MCF 10A (cell line): Measurements from ENCODE around the gene TMEM60. TPM values are rescaled to one million over a fixed set of nuclear protein-coding genes. Genes with fewer than 3 reads are reported as not detected.

Source experiments
- BruUV-seq: library from RNA; stranded (reverse); fragments of 400-500 nt; replicated peaks from 2 replicates; lab custom pipeline; 2021; lab: Mats Ljungman, UMichigan
- CTCF ChIA-PET: fragments of 300-600 bp; sonication (Branson Sonifier 250); formaldehyde crosslinking; extraction: SDS; loops from one replicate; lab custom pipeline; 2021; ENCODE audit warnings: antibody characterized with exemption, inconsistent platforms; lab: Yijun Ruan, JAX
- POLR2A ChIA-PET: fragments of 300-600, 350-650 bp; sonication (Branson Sonifier 250); formaldehyde crosslinking; extraction: SDS; loops from one replicate; lab custom pipeline; 2020; ENCODE audit warnings: antibody characterized with exemption, inconsistent platforms; lab: Yijun Ruan, JAX
- DNase-seq: peaks from one replicate; pipeline ENCODE4 v3.0.0-alpha.2; 2018; ENCODE audit not compliant: unreplicated experiment
- H3K27ac Mint-ChIP-seq: one replicate; pipeline ENCODE4 v1.8.0; 2022; ENCODE audit warnings: mild to moderate bottlenecking, low read depth, mixed read lengths; ENCODE audit not compliant: unreplicated experiment
- H3K27me3 Mint-ChIP-seq: one replicate; pipeline ENCODE4 v1.8.0; 2022; ENCODE audit warnings: mixed read lengths; ENCODE audit not compliant: insufficient read depth, unreplicated experiment
- H3K36me3 Mint-ChIP-seq: one replicate; pipeline ENCODE4 v1.8.0; 2022; ENCODE audit warnings: mild to moderate bottlenecking, moderate library complexity, mixed read lengths; ENCODE audit not compliant: insufficient read depth, unreplicated experiment
- H3K4me1 Mint-ChIP-seq: one replicate; pipeline ENCODE4 v1.8.0; 2022; ENCODE audit warnings: mixed read lengths; ENCODE audit not compliant: insufficient read depth, unreplicated experiment
- H3K4me3 Mint-ChIP-seq: one replicate; pipeline ENCODE4 v1.8.0; 2022; ENCODE audit warnings: mild to moderate bottlenecking, moderate library complexity, mixed read lengths; ENCODE audit not compliant: unreplicated experiment
- H3K9me3 Mint-ChIP-seq: one replicate; pipeline ENCODE4 v1.8.0; 2022; ENCODE audit warnings: mixed read lengths; ENCODE audit not compliant: unreplicated experiment
- CTCF ChIP-seq: fragments of 200-600 bp; IDR thresholded peaks from one replicate; pipeline ENCODE4 v1.8.0; 2022; ENCODE audit warnings: antibody characterized with exemption, mild to moderate bottlenecking; ENCODE audit not compliant: unreplicated experiment
- intact Hi-C: fragments of 100-400 bp; cut with micrococcal nuclease; formaldehyde crosslinking; loops from 2 replicates; pipeline ENCODE4 v1.14.1; 2022
- total RNA-seq: library from RNA; stranded (reverse); gene quantifications from 2 replicates; pipeline ENCODE4 v1.2.3, GENCODE V29; 2022

The TMEM60 gene
- total RNA-seq, 1 experiment from 2014 or later = 7.1 TPM

- intact Hi-C loops = no loop called here
- Mint-ChIP-seq H3K9me3 (peaks cover 37% of the 10 kb centered on the region), H3K4me3 (no peak overlapping the region), H3K36me3 (no peaks in the 10 kb centered on the region), H3K27ac (no peak overlapping the region), H3K4me1 (peaks cover 5% of the 10 kb centered on the region), H3K27me3 (no peaks in the 10 kb centered on the region)
- ChIA-PET CTCF (no interaction called here), POLR2A (interaction anchor here (1.7 kb wide), 1 partner anchor 11 kb away, joined by 4 read pairs; no protein-coding TSS in a partner anchor)
- BruUV-seq = no TSS peak
- no peak for TF ChIP-seq CTCF
- no peak for DNase-seq
Measured at GRCh38 chr7:77823787-77824186, 25.6 kb upstream of the TMEM60 start.

GRCh38 chr7:77822269-77822668, 24.0 kb upstream of the TMEM60 start:
- ChIA-PET CTCF (interaction anchor here (1.0 kb wide), 1 partner anchor 12 kb away, joined by 3 read pairs; no protein-coding TSS in a partner anchor), POLR2A (no interaction called here)
- no peak for TF ChIP-seq CTCF
- H3K4me3 Mint-ChIP-seq = no peak overlapping the region
- H3K4me1 Mint-ChIP-seq = peaks cover 5% of the 10 kb centered on the region
- DNase-seq = no peak
- H3K27ac Mint-ChIP-seq = no peak overlapping the region
- no peaks in the 10 kb centered on the region for H3K27me3 Mint-ChIP-seq
- H3K36me3 Mint-ChIP-seq = no peaks in the 10 kb centered on the region
- peaks cover 46% of the 10 kb centered on the region for H3K9me3 Mint-ChIP-seq
- no TSS peak for BruUV-seq
- intact Hi-C loops = no loop called here

- H3K4me3 Mint-ChIP-seq = no peak overlapping the region
- H3K4me1 Mint-ChIP-seq = peaks cover 5% of the 10 kb centered on the region
- intact Hi-C loops = no loop called here
- ChIA-PET CTCF (no interaction called here), POLR2A (interaction anchor here (0.6 to 1.0 kb wide), 3 partner anchors 13 to 57 kb away, joined by 3 to 4 read pairs (median 3); no protein-coding TSS in a partner anchor)
- H3K27me3 Mint-ChIP-seq = no peaks in the 10 kb centered on the region
- no peak overlapping the region for H3K27ac Mint-ChIP-seq
- BruUV-seq = no TSS peak
- no peak for TF ChIP-seq CTCF
- no peak for DNase-seq
- no peaks in the 10 kb centered on the region for H3K36me3 Mint-ChIP-seq
- H3K9me3 Mint-ChIP-seq = peaks cover 56% of the 10 kb centered on the region
Measured at GRCh38 chr7:77820967-77821366, 22.7 kb upstream of the TMEM60 start.

- POLR2A ChIA-PET = no interaction called here
Measured at GRCh38 chr7:77819021-77819420, 20.8 kb upstream of the TMEM60 start.

More at GRCh38 chr7:77819021-77819420, 20.8 kb upstream of the TMEM60 start:
- intact Hi-C loops = no loop called here
- no peak overlapping the region for H3K27ac Mint-ChIP-seq
- H3K4me1 Mint-ChIP-seq = peaks cover 5% of the 10 kb centered on the region
- H3K27me3 Mint-ChIP-seq = no peaks in the 10 kb centered on the region
- H3K9me3 Mint-ChIP-seq = peaks cover 56% of the 10 kb centered on the region
- no peaks in the 10 kb centered on the region for H3K36me3 Mint-ChIP-seq
- BruUV-seq = no TSS peak
- TF ChIP-seq CTCF = no peak
- CTCF ChIA-PET = no interaction called here
- no peak overlapping the region for H3K4me3 Mint-ChIP-seq
- no peak for DNase-seq
